Lower leg skin (tissue), 3 donors: ENCODE measurements around the gene ATP1B1.

ENCODE experiments used
- POLR2A ChIP-seq, 2 donors: fragments of 450-650 bp; IDR thresholded peaks; one replicate each; pipeline ENCODE4 v1.6.1; 2016 to 2017; ENCODE audit warnings: antibody characterized with exemption in 2 of 2, mild to moderate bottlenecking in 1 of 2, moderate library complexity in 1 of 2
- TF ChIP-seq, protein P1 (sequence below), 3 donors: fragments of 450-650 bp; IDR thresholded peaks; one replicate each; pipeline ENCODE4 v1.5.1; 2016; ENCODE audit warnings: antibody characterized with exemption in 3 of 3, mild to moderate bottlenecking in 3 of 3, moderate library complexity in 2 of 3

DNA sequence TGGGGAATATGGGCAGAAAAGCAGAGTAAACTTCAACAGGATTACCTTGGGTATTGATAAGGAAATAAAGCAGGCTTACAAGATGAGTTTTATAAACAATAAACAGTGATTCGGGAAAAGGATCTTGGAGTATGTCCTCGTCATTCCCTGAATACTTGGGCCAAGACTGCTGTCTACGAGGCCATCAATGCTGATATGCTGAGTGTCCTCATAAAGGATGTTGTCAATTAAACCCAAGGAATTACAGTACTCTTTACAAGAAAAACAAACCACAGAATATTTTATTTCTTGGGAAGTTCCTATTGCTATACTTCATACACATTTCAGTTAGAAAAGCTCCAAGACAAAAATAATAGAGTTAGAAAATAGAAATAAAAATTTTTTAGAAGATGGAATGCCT is 34.9 kb downstream of the ATP1B1 start:
- TF ChIP-seq, protein P1, sequence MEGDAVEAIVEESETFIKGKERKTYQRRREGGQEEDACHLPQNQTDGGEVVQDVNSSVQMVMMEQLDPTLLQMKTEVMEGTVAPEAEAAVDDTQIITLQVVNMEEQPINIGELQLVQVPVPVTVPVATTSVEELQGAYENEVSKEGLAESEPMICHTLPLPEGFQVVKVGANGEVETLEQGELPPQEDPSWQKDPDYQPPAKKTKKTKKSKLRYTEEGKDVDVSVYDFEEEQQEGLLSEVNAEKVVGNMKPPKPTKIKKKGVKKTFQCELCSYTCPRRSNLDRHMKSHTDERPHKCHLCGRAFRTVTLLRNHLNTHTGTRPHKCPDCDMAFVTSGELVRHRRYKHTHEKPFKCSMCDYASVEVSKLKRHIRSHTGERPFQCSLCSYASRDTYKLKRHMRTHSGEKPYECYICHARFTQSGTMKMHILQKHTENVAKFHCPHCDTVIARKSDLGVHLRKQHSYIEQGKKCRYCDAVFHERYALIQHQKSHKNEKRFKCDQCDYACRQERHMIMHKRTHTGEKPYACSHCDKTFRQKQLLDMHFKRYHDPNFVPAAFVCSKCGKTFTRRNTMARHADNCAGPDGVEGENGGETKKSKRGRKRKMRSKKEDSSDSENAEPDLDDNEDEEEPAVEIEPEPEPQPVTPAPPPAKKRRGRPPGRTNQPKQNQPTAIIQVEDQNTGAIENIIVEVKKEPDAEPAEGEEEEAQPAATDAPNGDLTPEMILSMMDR (IDR thresholded peaks at IDR 0.05), result no peak
- TF ChIP-seq POLR2A (IDR thresholded peaks at IDR 0.05), result no peak
